K562 (cell line): ENCODE measurements around the gene ZSCAN12. TPM values are rescaled to one million over a fixed set of nuclear protein-coding genes. Genes with fewer than 3 reads are reported as not detected.
A peak's percentile ranks its signal among the peaks of the same experiment; 100 is the strongest.

ENCODE experiments used
- ARNT ChIP-seq, 2 experiments: fragments of 450-650 bp; IDR thresholded peaks; 2 replicates each; pipeline ENCODE4 v1.6.1; 2016; ENCODE audit warnings: mild to moderate bottlenecking in 1 of 2
- CC2D1A ChIP-seq: fragments of 450-650 bp; IDR thresholded peaks from 2 replicates; pipeline ENCODE4 v1.6.1; 2017; ENCODE audit warnings: mild to moderate bottlenecking
- CHD1 ChIP-seq: fragments of 200-600 bp; sonication (generic); IDR thresholded peaks from one replicate; pipeline ENCODE4 v1.6.1; 2012; ENCODE audit warnings: mild to moderate bottlenecking, moderate library complexity, low read length, inconsistent platforms
- DACH1 ChIP-seq: fragments of 450-650 bp; IDR thresholded peaks from 2 replicates; pipeline ENCODE4 v1.6.1; 2018; ENCODE audit not compliant: partially characterized antibody
- ETS2 ChIP-seq: IDR thresholded peaks from 2 replicates; pipeline ENCODE4 v1.6.1; 2016; ENCODE audit warnings: borderline replicate concordance, missing genetic modification characterization, mild to moderate bottlenecking, moderate library complexity, missing compliant biosample characterization; ENCODE audit not compliant: poor library complexity, severe bottlenecking
- GTF2A2 ChIP-seq: IDR thresholded peaks from 2 replicates; pipeline ENCODE4 v1.6.1; 2016; ENCODE audit warnings: mild to moderate bottlenecking, missing genetic modification characterization, missing compliant biosample characterization
- HDAC3 ChIP-seq: fragments of 450-650 bp; IDR thresholded peaks from 2 replicates; pipeline ENCODE4 v1.6.1; 2018; ENCODE audit warnings: borderline replicate concordance, mild to moderate bottlenecking, moderate library complexity; ENCODE audit not compliant: partially characterized antibody
- HNRNPH1 ChIP-seq: fragments of 200-400 bp; formaldehyde crosslinking; optimal IDR thresholded peaks from 2 replicates; pipeline ENCODE3; 2017; ENCODE audit warnings: low read depth, mild to moderate bottlenecking, low read length, moderate library complexity
- KDM2B ChIP-seq: fragments of 250-450 bp; sonication (Bioruptor Pico); IDR thresholded peaks from 2 replicates; pipeline ENCODE4 v1.8.0; 2021; ENCODE audit warnings: mild to moderate bottlenecking, moderate library complexity
- MBD2 ChIP-seq: sonication (generic); IDR thresholded peaks from 2 replicates; pipeline ENCODE4 v1.6.1; 2016; ENCODE audit warnings: low read depth, borderline replicate concordance
- NFE2 ChIP-seq: IDR thresholded peaks from 2 replicates; pipeline ENCODE4 v1.6.1; 2014; ENCODE audit warnings: antibody characterized with exemption, low read depth
- SIRT6 ChIP-seq: IDR thresholded peaks from one replicate; pipeline ENCODE4 v1.6.1; 2012; ENCODE audit warnings: low read depth, mild to moderate bottlenecking, control low read depth, inconsistent platforms, low read length, moderate library complexity
- TBL1XR1 ChIP-seq, 2 experiments: IDR thresholded peaks; 2 replicates each; pipeline ENCODE4 v1.6.1; 2012; ENCODE audit warnings: improper control_type of control experiment in 2 of 2, low read length in 2 of 2, mild to moderate bottlenecking in 1 of 2
- THRAP3 ChIP-seq: fragments of 450-650 bp; IDR thresholded peaks from 2 replicates; pipeline ENCODE4 v1.6.1; 2016; ENCODE audit warnings: mild to moderate bottlenecking, inconsistent platforms, borderline replicate concordance
- U2AF2 ChIP-seq: fragments of 200-400 bp; formaldehyde crosslinking; optimal IDR thresholded peaks from 2 replicates; pipeline ENCODE3; 2017; ENCODE audit warnings: low read depth, mild to moderate bottlenecking, low read length
- ZBTB7A ChIP-seq: IDR thresholded peaks from 2 replicates; pipeline ENCODE4 v1.6.1; 2011; ENCODE audit warnings: low read depth, mild to moderate bottlenecking, low read length, moderate library complexity, borderline replicate concordance; ENCODE audit not compliant: control insufficient read depth
- ZNF124 ChIP-seq: sonication (generic); formaldehyde crosslinking; IDR thresholded peaks from 2 replicates; pipeline ENCODE4 v1.8.1; 2022; ENCODE audit warnings: missing genetic modification reagents
- ZNF140 ChIP-seq: fragments of 250-450 bp; sonication (Bioruptor Pico); IDR thresholded peaks from 2 replicates; pipeline ENCODE4 v1.8.0; 2021; ENCODE audit warnings: moderate library complexity, mild to moderate bottlenecking, inconsistent platforms
- ZNF324 ChIP-seq: fragments of 250-450 bp; sonication (Bioruptor Pico); IDR thresholded peaks from 2 replicates; pipeline ENCODE4 v1.4.0; 2020; ENCODE audit warnings: mild to moderate bottlenecking
- ZNF589 ChIP-seq: fragments of 200-800 bp; sonication (Bioruptor generic); IDR thresholded peaks from 2 replicates; pipeline ENCODE4 v1.6.1; 2016; ENCODE audit warnings: low read depth, missing genetic modification characterization, missing compliant biosample characterization
- polyA plus RNA-seq, 8 experiments: library from polyadenylated mRNA; depleted of rRNA in 4 of 8; stranded (reverse) in 5 of 8; unstranded in 3 of 8; fragments of >200 nt; fragmentation: Nextera tagmentation in 2 of 8; fragmentation: Illumina TruSeq in 1 of 8; extraction: Ambion mirVana in 2 of 8; extraction: Trizol in 1 of 8; gene quantifications; 2 replicates each; pipeline versions ENCODE4 v1.2.1 to v1.2.3, GENCODE V29; 2011 to 2014; ENCODE audit warnings: inconsistent platforms in 1 of 8, missing spikeins in 1 of 8
- total RNA-seq, 7 experiments: library from RNA; depleted of rRNA in 6 of 7; stranded (reverse); fragments of >200 nt in 6 of 7; fragmentation: Illumina TruSeq in 2 of 7; extraction: Trizol in 2 of 7; gene quantifications; 2 replicates each; pipeline versions ENCODE4 v1.2.1 to v1.2.3, GENCODE V29; 2011 to 2021; ENCODE audit warnings: low replicate concordance in 1 of 7
- TF ChIP-seq, protein P1 (sequence below): fragments of 450-650 bp; formaldehyde crosslinking; IDR thresholded peaks from 2 replicates; pipeline ENCODE4 v1.4.0; 2022; ENCODE audit warnings: mild to moderate bottlenecking, moderate library complexity
- TF ChIP-seq, protein P2 (sequence below): sonication (generic); formaldehyde crosslinking; IDR thresholded peaks from 2 replicates; pipeline ENCODE4 v1.8.1; 2023; ENCODE audit warnings: mild to moderate bottlenecking, missing genetic modification reagents, moderate library complexity
- TF ChIP-seq, protein P3 (sequence below): sonication (generic); formaldehyde crosslinking; IDR thresholded peaks from 2 replicates; pipeline ENCODE4 v1.8.1; 2023; ENCODE audit warnings: missing genetic modification reagents, mild to moderate bottlenecking, borderline replicate concordance

The ZSCAN12 gene
- total and polyA plus RNA-seq, 9 of the 15 experiments (the other 6 are each of a cell fraction or from before 2014, with no cell fraction given) = 2.5 to 19.6 (median 12.5) TPM

GRCh38 chr6:28335040-28335563 is 64.4 kb downstream of the ZSCAN12 start (continued):
- peak in 1 of 2 experiments; percentile 89; a peak in 3 of 4 replicates for TF ChIP-seq TBL1XR1 (IDR thresholded peaks at IDR 0.05; ENCODE audit: low read length in 2 of 2)
- TF ChIP-seq ETS2 (tag) = no peak
- TF ChIP-seq DACH1 = peak; percentile 58
- TF ChIP-seq, protein P1, sequence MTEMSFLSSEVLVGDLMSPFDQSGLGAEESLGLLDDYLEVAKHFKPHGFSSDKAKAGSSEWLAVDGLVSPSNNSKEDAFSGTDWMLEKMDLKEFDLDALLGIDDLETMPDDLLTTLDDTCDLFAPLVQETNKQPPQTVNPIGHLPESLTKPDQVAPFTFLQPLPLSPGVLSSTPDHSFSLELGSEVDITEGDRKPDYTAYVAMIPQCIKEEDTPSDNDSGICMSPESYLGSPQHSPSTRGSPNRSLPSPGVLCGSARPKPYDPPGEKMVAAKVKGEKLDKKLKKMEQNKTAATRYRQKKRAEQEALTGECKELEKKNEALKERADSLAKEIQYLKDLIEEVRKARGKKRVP = peak; percentile 67
- TF ChIP-seq, protein P2, sequence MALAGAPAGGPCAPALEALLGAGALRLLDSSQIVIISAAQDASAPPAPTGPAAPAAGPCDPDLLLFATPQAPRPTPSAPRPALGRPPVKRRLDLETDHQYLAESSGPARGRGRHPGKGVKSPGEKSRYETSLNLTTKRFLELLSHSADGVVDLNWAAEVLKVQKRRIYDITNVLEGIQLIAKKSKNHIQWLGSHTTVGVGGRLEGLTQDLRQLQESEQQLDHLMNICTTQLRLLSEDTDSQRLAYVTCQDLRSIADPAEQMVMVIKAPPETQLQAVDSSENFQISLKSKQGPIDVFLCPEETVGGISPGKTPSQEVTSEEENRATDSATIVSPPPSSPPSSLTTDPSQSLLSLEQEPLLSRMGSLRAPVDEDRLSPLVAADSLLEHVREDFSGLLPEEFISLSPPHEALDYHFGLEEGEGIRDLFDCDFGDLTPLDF (CRISPR knock-in tag) = no peak
- no peak for TF ChIP-seq U2AF2
- peak; percentile 18; the same call in 1 of the 2 replicates for TF ChIP-seq ZNF324 (CRISPR knock-in tag)
- TF ChIP-seq ZBTB7A = peak; percentile 99
- TF ChIP-seq GTF2A2 = no peak
- no peak; the same call in none of the 2 replicates for TF ChIP-seq NFE2
- TF ChIP-seq, protein P3, sequence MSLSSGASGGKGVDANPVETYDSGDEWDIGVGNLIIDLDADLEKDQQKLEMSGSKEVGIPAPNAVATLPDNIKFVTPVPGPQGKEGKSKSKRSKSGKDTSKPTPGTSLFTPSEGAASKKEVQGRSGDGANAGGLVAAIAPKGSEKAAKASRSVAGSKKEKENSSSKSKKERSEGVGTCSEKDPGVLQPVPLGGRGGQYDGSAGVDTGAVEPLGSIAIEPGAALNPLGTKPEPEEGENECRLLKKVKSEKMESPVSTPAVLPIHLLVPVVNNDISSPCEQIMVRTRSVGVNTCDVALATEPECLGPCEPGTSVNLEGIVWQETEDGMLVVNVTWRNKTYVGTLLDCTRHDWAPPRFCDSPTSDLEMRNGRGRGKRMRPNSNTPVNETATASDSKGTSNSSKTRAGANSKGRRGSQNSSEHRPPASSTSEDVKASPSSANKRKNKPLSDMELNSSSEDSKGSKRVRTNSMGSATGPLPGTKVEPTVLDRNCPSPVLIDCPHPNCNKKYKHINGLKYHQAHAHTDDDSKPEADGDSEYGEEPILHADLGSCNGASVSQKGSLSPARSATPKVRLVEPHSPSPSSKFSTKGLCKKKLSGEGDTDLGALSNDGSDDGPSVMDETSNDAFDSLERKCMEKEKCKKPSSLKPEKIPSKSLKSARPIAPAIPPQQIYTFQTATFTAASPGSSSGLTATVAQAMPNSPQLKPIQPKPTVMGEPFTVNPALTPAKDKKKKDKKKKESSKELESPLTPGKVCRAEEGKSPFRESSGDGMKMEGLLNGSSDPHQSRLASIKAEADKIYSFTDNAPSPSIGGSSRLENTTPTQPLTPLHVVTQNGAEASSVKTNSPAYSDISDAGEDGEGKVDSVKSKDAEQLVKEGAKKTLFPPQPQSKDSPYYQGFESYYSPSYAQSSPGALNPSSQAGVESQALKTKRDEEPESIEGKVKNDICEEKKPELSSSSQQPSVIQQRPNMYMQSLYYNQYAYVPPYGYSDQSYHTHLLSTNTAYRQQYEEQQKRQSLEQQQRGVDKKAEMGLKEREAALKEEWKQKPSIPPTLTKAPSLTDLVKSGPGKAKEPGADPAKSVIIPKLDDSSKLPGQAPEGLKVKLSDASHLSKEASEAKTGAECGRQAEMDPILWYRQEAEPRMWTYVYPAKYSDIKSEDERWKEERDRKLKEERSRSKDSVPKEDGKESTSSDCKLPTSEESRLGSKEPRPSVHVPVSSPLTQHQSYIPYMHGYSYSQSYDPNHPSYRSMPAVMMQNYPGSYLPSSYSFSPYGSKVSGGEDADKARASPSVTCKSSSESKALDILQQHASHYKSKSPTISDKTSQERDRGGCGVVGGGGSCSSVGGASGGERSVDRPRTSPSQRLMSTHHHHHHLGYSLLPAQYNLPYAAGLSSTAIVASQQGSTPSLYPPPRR (CRISPR knock-in tag) = 0 out of 2 replicates have a peak, but pooled peaks have one; percentile 17
- TF ChIP-seq CHD1 = peak; percentile 79
- peak; percentile 40; the same call in 1 of the 2 replicates for TF ChIP-seq MBD2
- peak; percentile 98; the same call in 1 of the 2 replicates for TF ChIP-seq CC2D1A
- TF ChIP-seq THRAP3 = no peak
- no peak for TF ChIP-seq ZNF140
- TF ChIP-seq HDAC3 = peak; percentile 94
- 0 out of 2 replicates have a peak, but pooled peaks have one; percentile 13 for TF ChIP-seq KDM2B (CRISPR knock-in tag)
- peak; percentile 76; the same call in 1 of the 2 replicates for TF ChIP-seq ZNF589 (CRISPR knock-in tag)
- TF ChIP-seq ZNF124 (CRISPR knock-in tag) = no peak
- no peak for TF ChIP-seq HNRNPH1
- TF ChIP-seq ARNT (IDR thresholded peaks at IDR 0.05) = peak; percentile 45 to 90
- no peak for TF ChIP-seq SIRT6
